GM12801 (cell line): ENCODE measurements around the gene NUB1.

Source experiments
- TF ChIP-seq, protein P1 (sequence below): IDR thresholded peaks from one replicate; pipeline ENCODE4 v1.5.1; 2011; ENCODE audit warnings: control low read depth; ENCODE audit not compliant: insufficient read length; ENCODE audit errors: extremely low read depth

Gene NUB1

DNA sequence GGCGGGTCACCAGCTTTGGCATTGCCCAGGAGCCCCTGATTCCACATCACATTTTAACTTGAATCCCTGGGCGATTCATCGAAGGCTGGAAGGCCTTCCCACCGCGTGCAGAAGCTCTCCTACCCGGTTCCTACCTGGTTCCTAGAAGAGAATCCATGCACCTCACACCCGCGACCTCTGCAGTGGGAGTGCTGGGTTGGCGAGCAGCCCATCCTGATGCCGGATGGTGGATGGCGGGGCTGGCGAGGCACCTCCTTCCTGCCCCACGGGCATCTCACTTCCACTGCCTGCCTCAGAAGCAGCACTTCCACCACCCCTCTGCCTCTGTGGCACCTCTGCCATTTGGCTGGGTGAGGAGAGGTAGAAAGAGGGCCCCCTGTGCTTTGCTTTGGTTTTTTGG is 32.0 kb downstream of the NUB1 start:
- TF ChIP-seq, protein P1, sequence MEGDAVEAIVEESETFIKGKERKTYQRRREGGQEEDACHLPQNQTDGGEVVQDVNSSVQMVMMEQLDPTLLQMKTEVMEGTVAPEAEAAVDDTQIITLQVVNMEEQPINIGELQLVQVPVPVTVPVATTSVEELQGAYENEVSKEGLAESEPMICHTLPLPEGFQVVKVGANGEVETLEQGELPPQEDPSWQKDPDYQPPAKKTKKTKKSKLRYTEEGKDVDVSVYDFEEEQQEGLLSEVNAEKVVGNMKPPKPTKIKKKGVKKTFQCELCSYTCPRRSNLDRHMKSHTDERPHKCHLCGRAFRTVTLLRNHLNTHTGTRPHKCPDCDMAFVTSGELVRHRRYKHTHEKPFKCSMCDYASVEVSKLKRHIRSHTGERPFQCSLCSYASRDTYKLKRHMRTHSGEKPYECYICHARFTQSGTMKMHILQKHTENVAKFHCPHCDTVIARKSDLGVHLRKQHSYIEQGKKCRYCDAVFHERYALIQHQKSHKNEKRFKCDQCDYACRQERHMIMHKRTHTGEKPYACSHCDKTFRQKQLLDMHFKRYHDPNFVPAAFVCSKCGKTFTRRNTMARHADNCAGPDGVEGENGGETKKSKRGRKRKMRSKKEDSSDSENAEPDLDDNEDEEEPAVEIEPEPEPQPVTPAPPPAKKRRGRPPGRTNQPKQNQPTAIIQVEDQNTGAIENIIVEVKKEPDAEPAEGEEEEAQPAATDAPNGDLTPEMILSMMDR = no peak

GRCh38 chr7:151374139-151374538 is 32.5 kb downstream of the NUB1 start:
- TF ChIP-seq, protein P1 = no peak

- TF ChIP-seq, protein P1 = no peak
Measured at GRCh38 chr7:151374726-151375125, 33.1 kb downstream of the NUB1 start.

DNA sequence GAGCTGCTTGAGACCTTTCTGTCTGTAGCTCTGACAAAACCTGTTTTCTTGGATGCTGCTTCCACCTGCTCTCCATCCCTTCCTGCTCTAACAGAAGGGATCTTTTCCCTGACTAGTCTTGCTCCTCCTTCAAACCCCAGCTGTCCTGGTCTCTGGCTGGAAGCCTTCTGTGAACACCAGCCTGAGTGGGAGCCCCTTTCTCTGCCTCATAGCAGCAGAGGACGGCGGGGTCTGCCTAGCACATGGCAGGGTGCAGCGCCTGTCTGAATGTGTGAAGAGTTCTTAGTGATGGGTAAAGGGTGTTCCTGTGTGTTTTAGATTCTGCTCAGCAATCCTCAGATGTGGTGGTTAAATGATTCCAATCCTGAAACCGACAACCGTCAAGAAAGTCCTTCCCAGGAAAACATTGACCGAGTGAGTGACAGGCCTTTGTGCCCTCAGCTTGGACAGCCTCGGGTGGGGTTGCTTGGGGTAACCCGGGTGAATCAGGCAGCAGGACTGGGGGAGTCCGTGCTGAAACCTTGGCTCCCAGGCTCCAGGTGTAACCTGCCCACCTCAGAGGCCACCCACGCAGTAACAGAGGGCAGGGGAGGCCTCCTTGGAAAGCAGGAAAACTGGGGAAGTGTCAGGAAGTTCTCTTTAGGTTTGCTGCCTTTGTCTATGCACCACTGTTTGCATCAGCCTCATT is 34.1 kb downstream of the NUB1 start:
- TF ChIP-seq, protein P1 = no peak

GRCh38 chr7:151376218-151376902 is 34.7 kb downstream of the NUB1 start:
- TF ChIP-seq, protein P1 = no peak

GRCh38 chr7:151377406-151377805 is 35.8 kb downstream of the NUB1 start:
- TF ChIP-seq, protein P1 = no peak

DNA sequence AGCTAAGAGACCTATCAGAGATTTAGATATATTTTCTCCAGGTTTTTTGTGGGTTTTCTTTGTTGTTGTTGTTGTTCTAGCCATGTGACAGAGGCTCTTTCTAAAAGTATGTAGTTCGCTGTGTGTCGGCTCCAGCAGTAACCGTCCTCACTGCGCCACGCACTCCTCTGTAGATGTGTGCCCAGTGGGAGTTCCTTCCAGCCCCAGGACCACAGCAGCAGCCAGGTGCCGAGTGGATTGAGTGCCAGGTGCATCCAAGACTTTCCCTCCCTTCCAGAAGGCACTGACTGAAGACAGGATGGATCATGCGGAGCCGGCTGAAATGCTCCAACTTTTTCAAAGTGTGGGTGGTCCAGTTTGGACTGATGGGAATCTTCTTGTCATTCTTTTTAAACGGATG is 36.4 kb downstream of the NUB1 start:
- TF ChIP-seq, protein P1 = no peak
